Embryonic facial prominence (tissue), 1 donor: Measurements from ENCODE around the gene NRIP2.
A peak's percentile ranks its signal among the peaks of the same experiment; 100 is the strongest.

Experiments
- DNase-seq: peaks from one replicate; pipeline ENCODE4 v3.0.0-alpha.2; 2016; ENCODE audit errors: extremely low spot score

Gene NRIP2

GRCh38 chr12:2845280-2845679 is 10.4 kb upstream of the NRIP2 start:
- no peak for DNase-seq

- DNase-seq = no peak
These were observed 10.0 kb upstream of the NRIP2 start for GRCh38 chr12:2844786-2845185.

- DNase-seq = no peak
These were observed 8.1 kb upstream of the NRIP2 start for GRCh38 chr12:2842948-2843347.

DNA sequence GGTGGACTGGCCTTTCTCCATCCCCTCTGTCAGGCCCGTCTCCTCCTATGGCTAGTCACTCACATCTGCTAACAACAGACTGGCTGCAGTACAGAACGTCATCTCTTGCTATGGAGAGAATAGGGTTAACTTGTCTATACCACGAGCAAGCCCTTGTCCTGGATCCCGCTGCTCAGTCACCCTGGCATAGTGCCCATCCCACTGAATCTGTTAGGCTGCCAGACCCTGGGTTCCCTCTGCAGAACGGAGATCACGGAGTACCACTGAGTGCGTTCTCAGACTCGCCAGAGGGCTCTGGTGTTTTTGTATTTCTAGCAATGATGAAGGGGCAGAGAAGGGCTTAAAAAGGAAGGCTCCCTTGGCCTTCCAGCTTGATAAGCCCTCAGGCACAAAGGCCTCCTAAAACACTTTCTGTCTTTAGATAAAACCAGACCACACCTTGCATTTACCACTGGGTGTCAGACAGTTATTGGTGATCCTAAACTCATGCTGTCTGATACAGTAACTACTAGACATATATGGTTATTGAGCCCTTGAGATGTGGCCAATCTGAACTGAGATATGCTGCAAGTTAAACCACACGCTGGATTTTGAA is 6.3 kb upstream of the NRIP2 start:
- DNase-seq = no peak

DNA sequence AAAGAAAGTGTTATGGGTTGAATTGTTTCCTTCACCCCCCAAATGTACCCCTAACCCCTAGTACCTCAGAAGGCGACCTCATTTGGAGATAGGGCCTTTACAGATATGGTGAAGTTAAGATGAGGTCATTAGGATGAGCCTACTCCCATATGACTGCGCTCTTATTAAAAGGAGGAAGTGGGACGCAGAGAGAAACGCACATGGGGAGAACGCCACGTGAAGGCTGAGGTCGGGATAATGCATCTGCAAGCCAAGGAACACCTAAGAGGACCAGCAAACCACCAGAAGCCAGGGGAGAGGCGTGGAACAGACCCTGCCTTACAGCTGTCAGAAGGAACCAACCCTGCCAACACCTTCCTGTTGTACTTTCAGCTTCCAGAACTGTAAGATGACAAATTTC is 1.7 kb upstream of the NRIP2 start:
- no peak for DNase-seq

GRCh38 chr12:2835691-2836403 is 1.0 kb upstream of the NRIP2 start:
- no peak for DNase-seq

DNA sequence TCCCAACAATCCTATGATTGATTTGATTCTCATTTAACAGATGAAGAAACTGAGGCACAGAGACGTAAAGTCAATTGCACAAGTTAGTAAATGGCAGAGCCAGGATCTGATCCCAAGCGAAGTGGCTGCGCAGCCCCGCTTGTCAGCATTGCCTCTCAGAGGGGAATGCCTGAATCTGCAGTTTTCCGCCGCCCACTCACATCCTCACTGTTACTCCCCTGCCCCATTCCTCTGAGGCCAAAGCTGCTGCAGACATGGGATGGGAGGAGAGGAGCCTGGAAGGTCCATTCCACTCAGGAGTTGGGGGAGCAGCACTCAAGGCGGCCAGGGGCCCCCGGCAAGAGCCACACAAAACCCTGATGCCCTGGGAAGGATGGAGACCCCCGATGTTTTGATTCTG is 1.0 kb downstream of the NRIP2 start:
- DNase-seq = no peak

DNA sequence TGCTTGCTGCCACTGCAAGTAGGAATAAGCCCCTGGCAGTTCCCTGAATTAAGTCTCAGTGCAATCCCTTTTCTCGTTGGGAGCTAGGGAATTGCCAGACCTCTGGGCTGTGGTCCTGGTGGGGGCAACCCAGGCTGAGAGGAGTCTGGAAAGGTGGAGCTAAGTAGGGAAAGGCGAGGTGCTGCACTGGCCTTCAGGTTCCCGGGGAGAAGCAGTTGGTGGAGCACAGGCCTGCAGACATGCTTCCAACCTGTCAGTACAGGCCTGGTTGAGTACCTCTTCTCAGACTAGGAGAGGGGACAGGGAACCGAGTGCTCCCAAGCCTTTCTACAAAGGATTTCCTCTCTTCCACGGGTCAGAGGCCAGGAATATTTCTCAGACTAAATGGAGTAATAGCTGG is 1.5 kb downstream of the NRIP2 start:
- DNase-seq = no peak

GRCh38 chr12:2832550-2833127 is 2.2 kb downstream of the NRIP2 start:
- DNase-seq = no peak

- DNase-seq = no peak
These were observed 5.6 kb downstream of the NRIP2 start for GRCh38 chr12:2829275-2829674.

GRCh38 chr12:2826721-2827515 is 7.9 kb downstream of the NRIP2 start:
- no peak for DNase-seq

DNA sequence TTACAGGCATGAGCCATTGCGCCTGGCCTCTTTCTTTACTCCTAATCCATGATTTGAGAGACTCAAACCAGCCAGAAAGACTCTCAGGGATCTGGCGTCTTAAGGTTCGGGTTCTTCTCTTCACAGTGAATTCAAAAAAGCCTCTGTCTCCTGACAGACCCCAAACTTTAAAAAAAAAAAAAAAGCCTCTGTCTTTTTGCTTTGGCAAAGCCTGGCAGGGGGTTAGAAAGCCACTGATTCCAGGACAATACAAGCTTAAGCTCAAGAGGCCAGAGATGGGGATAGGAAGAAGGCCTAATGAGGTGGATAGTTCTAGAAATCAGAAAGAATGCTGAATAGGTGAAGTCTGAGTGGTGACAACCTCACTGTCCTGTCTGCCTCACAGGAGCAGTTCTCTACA is 8.8 kb downstream of the NRIP2 start:
- no peak for DNase-seq

- no peak for DNase-seq
These were observed 9.7 kb downstream of the NRIP2 start for GRCh38 chr12:2825132-2825531.

- DNase-seq = no peak
These were observed 10.3 kb downstream of the NRIP2 start for GRCh38 chr12:2824541-2824940.

- DNase-seq = no peak
These were observed 11.4 kb downstream of the NRIP2 start for GRCh38 chr12:2823483-2823882.

GRCh38 chr12:2820432-2820831 is 14.4 kb downstream of the NRIP2 start:
- DNase-seq = no peak

DNA sequence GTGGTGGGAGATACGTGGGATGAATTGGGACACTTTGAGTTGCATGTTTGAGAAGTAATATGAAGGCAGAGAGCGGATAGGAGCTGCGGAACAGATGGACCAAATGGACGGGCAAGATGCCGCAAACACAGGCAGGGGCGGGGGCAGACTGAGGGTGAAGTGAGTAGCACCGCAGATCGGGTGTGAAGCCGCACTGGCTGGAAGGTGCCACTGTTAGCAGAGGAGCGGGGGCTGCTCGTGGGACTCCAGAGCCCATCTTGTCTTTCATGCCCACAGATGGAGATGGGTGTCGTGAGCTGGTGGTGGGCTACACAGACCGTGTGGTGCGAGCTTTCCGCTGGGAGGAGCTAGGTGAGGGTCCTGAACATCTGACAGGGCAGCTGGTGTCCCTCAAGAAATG is 15.0 kb downstream of the NRIP2 start:
- no peak for DNase-seq

DNA sequence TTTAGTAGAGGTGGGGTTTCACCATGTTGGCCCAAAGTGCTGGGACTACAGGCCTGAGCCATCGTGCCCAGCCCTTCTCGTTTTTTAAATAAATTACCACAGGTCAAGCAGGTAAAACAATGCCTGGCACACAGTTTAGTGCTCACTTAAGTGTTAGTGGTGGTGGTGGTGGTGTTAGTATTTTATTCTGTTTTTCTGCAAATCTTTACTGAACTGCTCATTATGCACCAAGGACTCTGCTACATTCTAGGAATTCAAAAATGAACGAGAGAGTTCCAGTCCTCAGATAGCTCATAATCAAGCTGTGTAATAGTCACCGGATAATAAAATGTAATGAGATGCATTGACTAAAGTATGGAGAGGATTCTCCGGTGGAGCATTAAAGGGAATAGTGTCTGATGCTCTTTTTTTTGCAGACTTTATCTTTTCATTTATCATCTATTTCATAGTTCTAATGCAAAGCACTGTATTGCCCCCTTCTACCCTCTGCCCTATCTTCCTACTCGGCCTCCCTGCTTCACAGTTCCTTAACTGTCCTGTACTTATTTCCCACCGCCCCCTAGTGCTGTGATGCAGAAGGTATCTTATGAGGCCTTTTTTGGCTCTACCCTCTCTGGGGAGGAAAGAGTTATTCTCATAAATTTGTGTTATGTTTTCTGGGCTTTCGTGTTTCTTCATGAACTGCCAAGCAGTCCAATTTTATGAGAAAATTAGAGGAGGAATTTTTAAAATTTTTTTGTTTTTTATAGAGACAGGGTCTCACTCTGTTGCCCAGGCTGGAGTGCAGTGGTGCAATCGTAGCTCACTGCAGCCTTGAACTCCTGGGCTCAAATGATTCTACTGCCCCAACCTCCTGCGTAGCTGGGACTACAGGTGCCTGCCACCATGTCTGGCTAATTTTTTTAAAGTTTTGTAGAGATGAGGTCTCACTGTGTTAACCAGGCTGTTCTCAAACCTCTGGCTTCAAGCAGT is 21.3 kb downstream of the NRIP2 start:
- DNase-seq = peak; percentile 44

- peak; percentile 99 for DNase-seq
These were observed 22.3 kb downstream of the NRIP2 start, which contains the start of gene ITFG2 for GRCh38 chr12:2812290-2813213. ITFG2 (plus strand) TSS chr12:2812668; CDS start chr12:2812761, 93 bp downstream.

DNA sequence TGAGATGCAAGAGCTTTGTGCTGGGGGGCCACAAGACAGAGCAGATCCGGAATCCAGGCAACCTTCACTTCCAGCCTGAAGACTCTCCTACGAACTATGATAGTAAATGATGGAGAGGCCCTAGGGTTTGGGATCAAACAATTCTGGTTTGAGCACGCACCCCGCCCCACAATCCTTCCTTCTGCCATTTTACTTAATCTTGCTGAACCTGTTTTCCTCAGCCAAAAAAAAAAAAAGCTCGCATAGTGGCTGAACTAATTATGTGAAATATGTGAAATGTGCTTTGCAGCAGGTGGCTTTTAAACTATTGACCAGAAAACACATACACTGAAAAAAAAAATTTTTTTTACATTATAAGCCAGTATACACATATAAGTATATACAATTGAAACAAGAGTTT is 23.0 kb downstream of the NRIP2 start:
- DNase-seq = no peak
